GM12865 (cell line): Measurements from ENCODE around the gene XRN1.

ENCODE experiments used
- DNase-seq: peaks from one replicate; pipeline ENCODE4 v3.0.0; 2010; ENCODE audit warnings: low read depth
- H3K4me3 ChIP-seq: 2 replicates; pipeline ENCODE4 v1.5.1; 2011; ENCODE audit warnings: mild to moderate bottlenecking, low read depth, low read length, control low read depth
- CTCF ChIP-seq: IDR thresholded peaks from 2 replicates; pipeline ENCODE4 v1.5.1; 2011; ENCODE audit warnings: low read length, control low read depth, low read depth, inconsistent platforms; ENCODE audit not compliant: insufficient read depth; ENCODE audit errors: missing control alignments

Gene XRN1

DNA sequence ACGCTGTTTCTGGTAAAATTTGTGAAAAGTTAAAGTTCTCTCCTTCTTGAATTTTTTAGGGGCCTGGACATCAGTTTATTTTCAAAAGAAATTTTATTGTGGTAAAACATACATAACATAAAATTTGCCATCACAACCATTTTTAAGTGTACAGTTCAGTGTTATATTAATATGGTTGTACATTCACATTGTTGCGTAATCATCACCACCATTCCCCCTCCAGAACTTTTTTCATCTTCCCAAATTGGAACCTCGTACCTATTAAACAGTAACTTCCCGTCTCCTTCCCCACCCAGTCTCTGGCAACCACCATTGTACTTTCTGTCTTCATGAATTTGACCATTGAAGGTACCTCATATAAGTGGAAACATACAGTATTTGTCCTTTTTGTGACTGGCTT lies 23.0 kb upstream of the XRN1 start:
- TF ChIP-seq CTCF, result no peak
- no peak overlapping the region for H3K4me3 ChIP-seq
- DNase-seq, result no peak

- TF ChIP-seq CTCF, result no peak
- no peak for DNase-seq
Measured at GRCh38 chr3:142468456-142468855, 20.6 kb upstream of the XRN1 start.

GRCh38 chr3:142467768-142468167 lies 19.9 kb upstream of the XRN1 start:
- H3K4me3 ChIP-seq, result no peak overlapping the region
- DNase-seq, result no peak
- TF ChIP-seq CTCF, result no peak

More at GRCh38 chr3:142468456-142468855, 20.6 kb upstream of the XRN1 start:
- no peak overlapping the region for H3K4me3 ChIP-seq

- TF ChIP-seq CTCF, result no peak
- DNase-seq, result no peak
Measured at GRCh38 chr3:142460689-142461088, 12.9 kb upstream of the XRN1 start.

GRCh38 chr3:142459929-142460328 lies 12.1 kb upstream of the XRN1 start:
- no peak for TF ChIP-seq CTCF
- DNase-seq, result no peak
- no peak overlapping the region for H3K4me3 ChIP-seq

More at GRCh38 chr3:142460689-142461088, 12.9 kb upstream of the XRN1 start:
- H3K4me3 ChIP-seq, result no peak overlapping the region

DNA sequence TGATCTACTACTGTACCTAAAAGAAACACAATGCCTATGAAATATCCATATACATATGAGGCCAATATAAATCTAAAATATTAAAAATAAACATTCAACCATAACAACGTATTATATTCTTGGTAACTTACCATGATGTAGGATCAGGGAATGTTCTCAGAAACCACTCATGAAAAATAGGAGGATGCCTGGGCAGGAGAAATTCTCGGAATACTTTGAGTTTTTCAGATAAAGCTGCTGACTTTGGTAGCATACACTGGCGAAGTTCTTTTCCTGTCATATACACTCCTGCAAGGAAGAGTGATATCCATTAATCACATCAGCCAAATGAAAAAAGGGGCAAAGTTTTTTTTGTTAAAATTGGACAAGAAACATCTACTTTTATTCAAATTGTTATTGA lies 11.3 kb upstream of the XRN1 start:
- H3K4me3 ChIP-seq, result no peak overlapping the region
- DNase-seq, result no peak
- TF ChIP-seq CTCF, result no peak

GRCh38 chr3:142450881-142451280 lies 3.0 kb upstream of the XRN1 start:
- no peak for TF ChIP-seq CTCF
- no peak for DNase-seq
- no peak overlapping the region for H3K4me3 ChIP-seq
